Measurements from ENCODE around the gene ENTPD6.

DNA sequence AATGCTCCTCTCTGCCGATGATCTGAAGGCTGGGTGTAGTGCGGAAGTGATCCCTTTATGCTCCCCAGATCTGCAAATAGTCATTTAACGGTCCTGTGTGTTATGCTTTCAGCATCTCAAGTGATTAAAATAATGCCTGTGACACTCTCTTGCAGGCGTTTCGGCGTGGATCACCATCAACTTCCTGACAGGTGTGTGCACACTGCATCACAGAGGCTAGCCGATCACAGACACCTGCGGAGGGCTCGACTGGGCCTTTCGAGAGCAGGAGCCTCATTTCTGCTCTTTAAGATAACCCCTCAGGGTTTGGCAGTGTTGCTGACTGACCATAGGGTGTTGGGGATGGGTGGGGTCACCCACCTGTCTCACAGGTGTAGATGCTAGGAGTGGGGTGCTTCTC is 20.0 kb downstream of the ENTPD6 start:
- TF ChIP-seq, protein P1, sequence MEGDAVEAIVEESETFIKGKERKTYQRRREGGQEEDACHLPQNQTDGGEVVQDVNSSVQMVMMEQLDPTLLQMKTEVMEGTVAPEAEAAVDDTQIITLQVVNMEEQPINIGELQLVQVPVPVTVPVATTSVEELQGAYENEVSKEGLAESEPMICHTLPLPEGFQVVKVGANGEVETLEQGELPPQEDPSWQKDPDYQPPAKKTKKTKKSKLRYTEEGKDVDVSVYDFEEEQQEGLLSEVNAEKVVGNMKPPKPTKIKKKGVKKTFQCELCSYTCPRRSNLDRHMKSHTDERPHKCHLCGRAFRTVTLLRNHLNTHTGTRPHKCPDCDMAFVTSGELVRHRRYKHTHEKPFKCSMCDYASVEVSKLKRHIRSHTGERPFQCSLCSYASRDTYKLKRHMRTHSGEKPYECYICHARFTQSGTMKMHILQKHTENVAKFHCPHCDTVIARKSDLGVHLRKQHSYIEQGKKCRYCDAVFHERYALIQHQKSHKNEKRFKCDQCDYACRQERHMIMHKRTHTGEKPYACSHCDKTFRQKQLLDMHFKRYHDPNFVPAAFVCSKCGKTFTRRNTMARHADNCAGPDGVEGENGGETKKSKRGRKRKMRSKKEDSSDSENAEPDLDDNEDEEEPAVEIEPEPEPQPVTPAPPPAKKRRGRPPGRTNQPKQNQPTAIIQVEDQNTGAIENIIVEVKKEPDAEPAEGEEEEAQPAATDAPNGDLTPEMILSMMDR (IDR thresholded peaks at IDR 0.05): no peak
- TF ChIP-seq POLR2A (IDR thresholded peaks at IDR 0.05): no peak

Measured in heart left ventricle (tissue), 13 donors.